ENCODE data around the gene TNPO3.
"Not testable (repeated sequence)": the region's sequence is repeated elsewhere in the genome, so short reads cannot be mapped to it uniquely, and the experiment has no call there.

Gene TNPO3

GRCh38 chr7:128954830-128955802, 99.8 kb downstream of the TNPO3 start:
- DNase-seq, result no peak

GRCh38 chr7:128954150-128954549, 100.8 kb downstream of the TNPO3 start:
- no peak for DNase-seq

- DNase-seq, result no peak
Observed at GRCh38 chr7:128951296-128951695, 103.6 kb downstream of the TNPO3 start.

- no peak for DNase-seq
Observed at GRCh38 chr7:128948976-128949760, 105.7 kb downstream of the TNPO3 start.

- DNase-seq, result no peak
Observed at GRCh38 chr7:128948312-128948973, 106.5 kb downstream of the TNPO3 start.

GRCh38 chr7:128947854-128948253, 107.1 kb downstream of the TNPO3 start:
- no peak for DNase-seq

GRCh38 chr7:128946936-128947830, 107.7 kb downstream of the TNPO3 start:
- DNase-seq, result no peak

- no peak for DNase-seq
Observed at GRCh38 chr7:128945668-128946366, 109.1 kb downstream of the TNPO3 start.

- DNase-seq, result no peak
Observed at GRCh38 chr7:128944487-128945236, 110.2 kb downstream of the TNPO3 start.

GRCh38 chr7:128943251-128943650, 111.7 kb downstream of the TNPO3 start:
- not testable (repeated sequence) for DNase-seq

- no peak for DNase-seq
Observed at GRCh38 chr7:128941946-128942526, 112.9 kb downstream of the TNPO3 start.

GRCh38 chr7:128941323-128941890, 113.5 kb downstream of the TNPO3 start:
- DNase-seq, result no peak

GRCh38 chr7:128940494-128941322, 114.2 kb downstream of the TNPO3 start:
- peak; percentile 34 for DNase-seq

GRCh38 chr7:128939861-128940410, 115.0 kb downstream of the TNPO3 start:
- no peak for DNase-seq

- peak; percentile 34 for DNase-seq
Observed at GRCh38 chr7:128939075-128939860, 115.6 kb downstream of the TNPO3 start.

GRCh38 chr7:128938544-128939074, 116.3 kb downstream of the TNPO3 start:
- DNase-seq, result no peak

Measured in CD4-positive, alpha-beta T cell treated with Interleukin-21 for 1 hour (primary cell).